OCI-LY3 (cell line): ENCODE measurements around the gene NCOA3.

Experiments used
- EZH2phosphoT487 ChIP-seq: fragments of 200-600 bp; shearing (Covaris generic); IDR thresholded peaks from 2 replicates; pipeline ENCODE4 v1.6.1; 2018; ENCODE audit warnings: antibody characterized with exemption, mixed run types, low read depth
- TF ChIP-seq, protein P1 (sequence below): fragments of 200-600, 300-600 bp; sonication (generic); IDR thresholded peaks from 2 replicates; pipeline ENCODE4 v1.5.1; 2014; ENCODE audit warnings: antibody characterized with exemption, low read length, low read depth

GRCh38 chr20:47583551-47583950, 81.9 kb downstream of the NCOA3 start:
- TF ChIP-seq, protein P1, sequence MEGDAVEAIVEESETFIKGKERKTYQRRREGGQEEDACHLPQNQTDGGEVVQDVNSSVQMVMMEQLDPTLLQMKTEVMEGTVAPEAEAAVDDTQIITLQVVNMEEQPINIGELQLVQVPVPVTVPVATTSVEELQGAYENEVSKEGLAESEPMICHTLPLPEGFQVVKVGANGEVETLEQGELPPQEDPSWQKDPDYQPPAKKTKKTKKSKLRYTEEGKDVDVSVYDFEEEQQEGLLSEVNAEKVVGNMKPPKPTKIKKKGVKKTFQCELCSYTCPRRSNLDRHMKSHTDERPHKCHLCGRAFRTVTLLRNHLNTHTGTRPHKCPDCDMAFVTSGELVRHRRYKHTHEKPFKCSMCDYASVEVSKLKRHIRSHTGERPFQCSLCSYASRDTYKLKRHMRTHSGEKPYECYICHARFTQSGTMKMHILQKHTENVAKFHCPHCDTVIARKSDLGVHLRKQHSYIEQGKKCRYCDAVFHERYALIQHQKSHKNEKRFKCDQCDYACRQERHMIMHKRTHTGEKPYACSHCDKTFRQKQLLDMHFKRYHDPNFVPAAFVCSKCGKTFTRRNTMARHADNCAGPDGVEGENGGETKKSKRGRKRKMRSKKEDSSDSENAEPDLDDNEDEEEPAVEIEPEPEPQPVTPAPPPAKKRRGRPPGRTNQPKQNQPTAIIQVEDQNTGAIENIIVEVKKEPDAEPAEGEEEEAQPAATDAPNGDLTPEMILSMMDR = no peak
- TF ChIP-seq EZH2phosphoT487 = no peak
